ENCODE results near the gene PITPNC1.

DNA sequence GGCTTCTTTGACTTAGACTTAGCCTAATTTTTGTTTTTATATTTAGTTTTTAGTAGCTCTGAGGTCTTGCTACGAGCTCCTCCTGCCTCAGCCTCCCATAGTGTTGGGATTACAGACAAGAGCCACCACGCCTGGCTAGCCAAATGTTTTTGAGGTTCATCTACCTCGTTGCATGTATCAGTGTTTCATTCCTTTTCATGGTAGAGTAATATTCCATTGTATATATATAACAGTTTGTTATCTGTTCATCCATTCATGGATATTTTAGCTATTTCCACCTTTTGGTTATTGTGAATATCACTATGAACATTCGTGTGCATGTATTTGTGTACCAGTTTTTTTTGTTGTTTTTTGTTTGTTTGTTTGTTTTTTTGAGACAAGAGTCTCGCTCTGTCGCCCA lies 352.8 kb downstream of the PITPNC1 start:
- TF ChIP-seq POLR2AphosphoS5 (IDR thresholded peaks at IDR 0.05) (no peak), POLR2A (IDR thresholded peaks at IDR 0.05) (no peak)
- TF ChIP-seq, protein P1, sequence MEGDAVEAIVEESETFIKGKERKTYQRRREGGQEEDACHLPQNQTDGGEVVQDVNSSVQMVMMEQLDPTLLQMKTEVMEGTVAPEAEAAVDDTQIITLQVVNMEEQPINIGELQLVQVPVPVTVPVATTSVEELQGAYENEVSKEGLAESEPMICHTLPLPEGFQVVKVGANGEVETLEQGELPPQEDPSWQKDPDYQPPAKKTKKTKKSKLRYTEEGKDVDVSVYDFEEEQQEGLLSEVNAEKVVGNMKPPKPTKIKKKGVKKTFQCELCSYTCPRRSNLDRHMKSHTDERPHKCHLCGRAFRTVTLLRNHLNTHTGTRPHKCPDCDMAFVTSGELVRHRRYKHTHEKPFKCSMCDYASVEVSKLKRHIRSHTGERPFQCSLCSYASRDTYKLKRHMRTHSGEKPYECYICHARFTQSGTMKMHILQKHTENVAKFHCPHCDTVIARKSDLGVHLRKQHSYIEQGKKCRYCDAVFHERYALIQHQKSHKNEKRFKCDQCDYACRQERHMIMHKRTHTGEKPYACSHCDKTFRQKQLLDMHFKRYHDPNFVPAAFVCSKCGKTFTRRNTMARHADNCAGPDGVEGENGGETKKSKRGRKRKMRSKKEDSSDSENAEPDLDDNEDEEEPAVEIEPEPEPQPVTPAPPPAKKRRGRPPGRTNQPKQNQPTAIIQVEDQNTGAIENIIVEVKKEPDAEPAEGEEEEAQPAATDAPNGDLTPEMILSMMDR (IDR thresholded peaks at IDR 0.05), result no peak

All from breast epithelium (tissue), 3 donors.